Measurements from ENCODE around the gene FAM32A.

The FAM32A gene

DNA sequence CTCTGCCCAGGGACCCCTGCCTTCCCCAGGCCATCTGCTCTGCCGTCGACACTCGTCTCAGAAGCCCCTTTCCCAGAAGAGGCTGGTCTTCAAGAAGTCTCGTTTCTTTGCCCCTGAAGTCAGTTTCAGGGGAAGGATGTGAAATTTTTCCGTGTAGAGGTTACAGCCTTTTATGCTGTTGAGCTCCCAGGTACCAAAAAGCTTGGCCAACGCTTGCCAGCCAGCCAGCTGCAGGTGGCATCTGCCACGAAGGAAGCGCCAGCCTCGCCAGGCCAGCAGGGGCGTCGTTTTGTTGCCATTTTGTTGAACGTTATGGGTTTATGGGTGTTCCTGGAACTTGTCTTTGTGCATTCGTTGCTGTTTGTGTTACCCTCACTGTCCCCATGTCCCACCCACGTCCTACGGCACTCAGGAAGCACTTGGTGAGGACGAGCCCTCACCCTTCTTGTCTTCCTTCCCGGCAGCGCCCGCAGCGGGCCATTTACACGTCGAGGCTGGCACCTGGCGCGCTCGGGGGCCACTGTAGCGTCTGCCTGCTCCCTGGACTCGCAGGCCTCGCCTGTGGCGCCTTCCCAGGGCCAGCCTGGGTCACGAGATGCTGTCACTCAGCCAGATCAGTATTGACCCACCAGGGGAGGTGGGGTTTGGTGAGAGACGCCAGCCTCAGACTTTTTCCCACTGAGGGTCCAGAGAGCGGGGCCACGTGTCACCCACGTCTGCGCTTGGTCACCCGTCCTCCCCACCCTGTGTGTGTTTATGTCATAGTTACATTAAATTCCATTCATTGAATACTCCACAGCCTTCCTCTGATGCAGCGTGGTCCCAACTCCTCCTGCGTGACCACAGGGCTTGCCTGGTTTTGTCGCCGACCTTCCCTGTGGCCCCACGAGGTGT lies 49.6 kb downstream of the FAM32A start:
- no peak overlapping the region for H3K4me3 Mint-ChIP-seq
- H3K36me3 Mint-ChIP-seq, result peaks cover 60% of the 10 kb centered on the region
- no peaks in the 10 kb centered on the region for H3K9me3 Mint-ChIP-seq
- ATAC-seq, result no peak
- no peaks in the 10 kb centered on the region for H3K27me3 Mint-ChIP-seq
- peaks cover 15% of the 10 kb centered on the region for H3K4me1 Mint-ChIP-seq
- H3K27ac Mint-ChIP-seq, result no peak overlapping the region

DNA sequence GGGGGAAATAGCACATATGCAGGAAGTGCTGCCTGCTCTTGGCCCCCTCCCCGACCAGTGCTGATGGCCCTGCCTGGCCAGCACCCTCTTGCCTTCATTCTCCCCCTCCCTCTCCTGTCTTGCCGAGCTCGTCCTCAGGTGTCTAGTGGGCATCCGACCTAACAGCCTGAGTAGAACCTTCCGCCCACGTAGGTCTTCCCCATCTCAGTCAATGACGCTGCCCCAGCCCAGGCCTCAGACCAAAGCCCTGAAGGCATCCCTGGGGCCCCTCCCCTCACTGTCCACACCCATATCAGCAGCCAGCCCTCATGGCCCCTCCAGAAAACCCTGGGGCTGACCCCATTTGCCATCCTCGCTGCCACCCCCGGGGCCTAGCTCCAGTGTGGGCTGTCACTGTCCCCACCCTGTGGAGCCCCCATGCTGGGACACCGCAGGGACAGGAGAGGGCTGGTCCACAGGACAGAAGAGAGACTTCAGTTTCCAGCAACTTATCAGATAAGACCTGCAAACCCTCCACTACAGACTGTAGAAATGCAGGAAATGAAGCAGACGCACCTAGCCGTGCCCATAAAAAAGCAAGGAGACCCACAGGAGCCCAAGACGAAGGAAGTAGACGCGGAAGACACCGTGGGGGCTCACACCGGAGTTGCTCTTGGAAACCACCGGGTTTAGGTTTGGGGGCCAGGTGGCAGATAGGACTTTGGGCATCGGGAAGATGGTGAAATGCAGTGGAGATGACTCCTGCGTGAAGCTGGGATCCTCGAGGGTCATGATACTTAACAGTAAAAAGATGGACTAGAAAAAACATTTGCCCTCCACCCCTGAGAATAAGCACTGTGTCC lies 50.8 kb downstream of the FAM32A start:
- H3K9me3 Mint-ChIP-seq, result no peaks in the 10 kb centered on the region
- H3K4me1 Mint-ChIP-seq, result peaks cover 15% of the 10 kb centered on the region
- peaks cover 51% of the 10 kb centered on the region for H3K36me3 Mint-ChIP-seq
- H3K27ac Mint-ChIP-seq, result peak overlapping the region; percentile 25
- H3K27me3 Mint-ChIP-seq, result no peaks in the 10 kb centered on the region
- H3K4me3 Mint-ChIP-seq, result no peak overlapping the region
- peak; percentile 43 for ATAC-seq

Data from stimulated activated memory B cell treated with anti-CD40 and anti-IgM and Interleukin-4, amounts not matched to agents 10 μg/mL and 1 μg/mL and 100 μg/mL, for 72 hours (primary cell).